ENCODE measurements around the gene PPP6R3. TPM values are rescaled to one million over a fixed set of nuclear protein-coding genes. Genes with fewer than 3 reads are reported as not detected.
A peak's percentile ranks its signal among the peaks of the same experiment; 100 is the strongest.

Gene PPP6R3
- total RNA-seq, 1 experiment from 2014 or later, result 143 TPM

DNA sequence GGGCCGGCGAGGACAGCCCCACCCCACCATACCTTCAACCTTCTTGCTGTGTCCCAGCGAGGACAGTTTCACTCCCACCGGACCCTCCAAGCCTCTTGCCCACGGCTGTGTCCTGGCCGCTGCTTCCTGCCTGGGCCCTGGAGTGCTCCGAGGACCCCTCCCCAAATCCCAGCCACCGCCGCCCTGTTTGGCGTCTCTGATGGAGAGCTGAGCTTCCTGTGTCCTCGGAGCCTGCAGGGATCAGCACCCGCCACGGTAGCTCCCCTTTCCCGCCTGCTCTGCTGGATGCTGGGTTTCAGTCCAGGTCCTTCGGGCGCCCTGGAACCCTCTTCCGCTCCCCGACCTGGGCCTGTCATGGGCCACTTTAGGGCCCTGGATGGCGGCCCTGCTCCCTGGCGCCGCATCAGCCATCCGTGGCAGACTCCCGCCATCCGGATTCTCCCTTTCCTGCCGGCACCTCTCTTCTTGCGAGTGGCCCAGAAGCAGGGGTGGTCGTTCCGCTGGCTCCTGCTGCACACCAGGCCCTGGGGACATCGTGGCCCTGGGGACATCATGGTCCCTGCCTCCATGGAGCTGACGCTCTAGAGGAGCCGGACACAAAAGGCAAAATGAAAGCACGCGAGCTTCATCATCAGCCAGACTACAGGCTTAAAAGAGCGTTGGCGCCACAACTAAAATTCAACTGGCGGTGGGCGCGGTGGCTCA lies 189.5 kb downstream of the PPP6R3 start:
- no peak for DNase-seq
- Histone ChIP-seq H3K27me3 (peaks cover 14% of the 10 kb centered on the region; the same call in 1 of the 2 replicates), H3K4me3 (no peak overlapping the region), H3K4me1 (no peaks in the 10 kb centered on the region), H3K9me3 (replicated peaks) (no peaks in the 10 kb centered on the region), H3K27ac (no peak overlapping the region), H3K36me3 (no peaks in the 10 kb centered on the region)

DNA sequence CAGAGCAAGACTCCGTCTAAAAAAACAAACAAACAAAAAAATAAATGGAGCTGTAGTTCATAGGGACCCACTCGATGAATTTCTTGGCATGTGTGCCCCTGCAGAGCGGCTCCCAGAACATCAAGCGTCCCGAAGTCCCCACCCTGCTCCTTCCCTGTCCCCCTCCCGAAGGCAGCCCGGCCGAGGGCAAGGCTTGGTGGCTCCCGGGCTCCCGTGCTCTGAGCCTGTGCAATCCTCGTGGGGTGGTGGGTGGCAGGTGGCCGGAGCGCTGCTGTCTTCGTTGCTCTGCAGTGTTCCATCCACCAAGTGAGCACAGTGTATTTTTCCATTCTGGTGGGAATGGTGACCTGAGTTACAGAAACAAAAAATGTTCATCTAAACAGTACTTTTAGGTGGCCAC lies 190.2 kb downstream of the PPP6R3 start:
- H3K4me1 ChIP-seq, result no peaks in the 10 kb centered on the region
- DNase-seq, result no peak
- no peaks in the 10 kb centered on the region for H3K9me3 ChIP-seq (replicated peaks)
- H3K4me3 ChIP-seq, result no peak overlapping the region
- peaks cover 14% of the 10 kb centered on the region; the same call in 1 of the 2 replicates for H3K27me3 ChIP-seq
- no peak overlapping the region for H3K27ac ChIP-seq
- no peaks in the 10 kb centered on the region for H3K36me3 ChIP-seq

DNA sequence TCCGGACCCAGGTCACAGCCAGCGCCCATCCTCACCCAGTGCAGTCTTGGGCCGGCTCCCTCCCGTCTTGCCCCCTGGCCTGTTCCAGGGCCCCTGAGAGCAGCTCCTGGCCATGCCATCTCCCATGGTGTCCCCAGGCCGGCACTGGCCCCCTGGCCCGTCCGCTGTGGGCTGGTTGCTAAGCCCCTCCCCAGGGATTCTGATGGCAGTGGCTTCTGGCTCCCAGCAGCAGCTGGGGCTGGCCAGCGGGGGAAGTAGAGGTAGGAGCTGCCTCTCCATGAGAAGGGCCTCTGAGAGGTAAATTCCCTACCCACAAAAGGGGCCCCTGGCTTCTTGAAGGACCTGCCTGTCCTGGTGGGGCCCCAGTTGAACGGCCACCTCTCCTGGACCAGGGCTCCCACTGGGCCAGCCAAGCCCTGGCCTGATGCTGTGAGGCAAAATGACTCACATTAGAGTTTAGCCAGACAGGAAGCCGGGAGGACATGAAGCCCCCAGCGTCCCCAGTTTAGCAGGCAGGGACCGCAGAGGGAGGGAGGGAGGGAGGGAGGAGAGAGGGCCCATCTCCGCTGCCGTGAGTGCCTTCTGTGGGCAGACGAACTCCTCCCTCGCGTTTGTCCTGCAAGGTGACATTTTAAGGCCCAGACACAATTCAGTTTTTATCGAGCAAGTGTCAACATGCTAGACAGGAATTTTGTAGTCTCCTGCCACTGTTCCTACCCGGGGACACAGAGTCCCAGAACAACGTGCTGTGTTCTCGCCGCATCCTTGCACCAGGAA lies 190.8 kb downstream of the PPP6R3 start:
- H3K36me3 ChIP-seq, result no peaks in the 10 kb centered on the region
- no peak overlapping the region for H3K4me3 ChIP-seq
- no peak overlapping the region for H3K27ac ChIP-seq
- DNase-seq, result no peak
- peaks cover 14% of the 10 kb centered on the region; the same call in 1 of the 2 replicates for H3K27me3 ChIP-seq
- H3K4me1 ChIP-seq, result no peaks in the 10 kb centered on the region
- H3K9me3 ChIP-seq (replicated peaks), result no peaks in the 10 kb centered on the region

DNA sequence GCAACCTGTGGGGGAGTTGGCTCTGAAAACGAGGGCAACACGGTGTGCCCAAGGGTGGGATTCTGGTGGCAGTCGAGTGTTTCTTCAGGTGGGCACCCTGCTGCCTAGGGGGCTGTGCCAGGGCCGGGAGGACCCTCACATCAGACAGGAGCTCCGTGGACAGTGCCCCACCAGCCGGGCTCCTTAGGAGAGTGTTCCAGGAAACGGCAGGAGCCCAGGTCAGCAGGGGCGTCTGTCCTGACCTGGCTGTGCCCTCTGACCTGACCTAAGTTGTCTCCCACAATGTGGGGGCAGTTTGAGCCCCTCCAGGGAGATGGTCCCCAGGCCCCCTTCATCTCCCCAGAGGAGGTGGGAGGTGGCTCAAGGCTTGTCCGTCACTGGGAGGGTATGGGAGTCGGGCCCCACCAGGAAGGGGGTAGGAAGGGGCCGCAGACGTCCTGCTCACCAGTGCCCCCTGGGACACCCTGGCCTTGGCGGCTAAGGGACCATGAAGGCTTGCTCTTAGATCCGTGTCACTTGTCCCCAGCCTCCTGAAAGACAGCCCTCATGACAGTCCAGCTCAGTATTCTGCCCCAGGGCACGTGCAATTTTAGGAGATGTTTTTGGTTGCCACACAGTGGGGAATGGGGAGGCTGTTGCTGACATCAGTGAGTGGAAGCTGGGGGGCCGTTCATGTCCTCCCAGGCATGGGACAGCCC lies 191.6 kb downstream of the PPP6R3 start:
- no peaks in the 10 kb centered on the region for H3K9me3 ChIP-seq (replicated peaks)
- no peaks in the 10 kb centered on the region for H3K36me3 ChIP-seq
- DNase-seq, result no peak
- H3K4me3 ChIP-seq, result no peak overlapping the region
- H3K4me1 ChIP-seq, result no peaks in the 10 kb centered on the region
- H3K27ac ChIP-seq, result no peak overlapping the region
- H3K27me3 ChIP-seq, result peaks cover 14% of the 10 kb centered on the region; the same call in 1 of the 2 replicates

GRCh38 chr11:68652683-68653156 lies 192.2 kb downstream of the PPP6R3 start:
- no peak overlapping the region for H3K4me3 ChIP-seq
- no peaks in the 10 kb centered on the region for H3K9me3 ChIP-seq (replicated peaks)
- peaks cover 14% of the 10 kb centered on the region; the same call in 1 of the 2 replicates for H3K27me3 ChIP-seq
- H3K27ac ChIP-seq, result no peak overlapping the region
- no peak for DNase-seq
- H3K4me1 ChIP-seq, result no peaks in the 10 kb centered on the region
- no peaks in the 10 kb centered on the region for H3K36me3 ChIP-seq

DNA sequence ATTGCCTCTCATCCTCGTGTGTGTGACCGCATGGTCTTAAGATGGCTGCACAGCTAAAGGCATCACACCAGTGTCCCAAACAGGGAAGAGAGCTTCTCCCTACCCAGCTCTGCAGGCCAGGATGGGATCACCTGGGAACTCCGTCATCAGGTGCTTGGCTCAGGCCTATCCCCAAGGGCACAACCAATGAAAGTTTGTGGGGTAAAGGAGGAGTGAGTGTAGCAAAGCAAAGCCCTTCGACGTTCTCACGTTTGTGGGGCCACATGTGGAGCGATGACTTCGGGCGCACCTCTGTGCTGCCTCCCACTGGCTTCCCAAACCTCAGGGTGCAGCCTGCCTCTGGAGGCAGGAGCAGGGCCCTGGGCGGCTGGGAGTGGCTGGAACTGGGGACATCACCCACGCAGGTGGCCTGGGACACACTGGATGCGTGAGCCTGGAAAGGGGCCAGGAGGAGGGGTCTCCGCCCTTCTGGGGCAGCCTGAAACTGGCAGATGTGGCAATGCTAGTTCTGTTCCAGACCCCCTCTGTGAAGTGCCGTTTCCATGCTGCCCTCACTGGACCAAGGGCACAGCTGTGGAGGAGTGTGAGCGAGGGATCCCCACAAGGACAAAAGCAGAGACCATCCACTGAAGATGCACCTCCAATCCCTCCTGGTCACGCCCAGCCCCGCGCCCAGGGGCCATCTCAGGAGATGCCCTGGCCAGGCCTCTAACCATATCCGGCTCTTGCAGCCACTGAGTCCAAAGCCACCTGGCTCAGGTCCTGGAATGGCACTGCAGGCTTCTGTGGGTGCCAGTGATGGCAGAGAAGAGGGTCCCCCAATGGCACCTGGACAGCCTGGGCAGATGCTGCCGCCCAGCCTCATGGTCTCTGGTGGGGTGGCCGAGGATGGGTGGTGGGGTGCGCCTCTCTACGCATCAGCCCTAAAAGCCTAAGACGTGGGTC lies 193.2 kb downstream of the PPP6R3 start:
- Histone ChIP-seq H3K36me3 (no peaks in the 10 kb centered on the region), H3K4me3 (no peak overlapping the region), H3K4me1 (peaks cover 2% of the 10 kb centered on the region; the same call in 1 of the 2 replicates), H3K9me3 (replicated peaks) (no peaks in the 10 kb centered on the region), H3K27me3 (peaks cover 12% of the 10 kb centered on the region; the same call in 1 of the 2 replicates), H3K27ac (no peak overlapping the region)
- DNase-seq, result no peak

- Histone ChIP-seq H3K27ac (no peak overlapping the region), H3K36me3 (no peaks in the 10 kb centered on the region), H3K9me3 (replicated peaks) (no peaks in the 10 kb centered on the region), H3K4me1 (peaks cover 8% of the 10 kb centered on the region; the same call in 1 of the 2 replicates), H3K27me3 (peaks cover 3% of the 10 kb centered on the region; the same call in 1 of the 2 replicates), H3K4me3 (no peak overlapping the region)
- no peak for DNase-seq
These were observed 194.4 kb downstream of the PPP6R3 start for GRCh38 chr11:68654978-68655377.

DNA sequence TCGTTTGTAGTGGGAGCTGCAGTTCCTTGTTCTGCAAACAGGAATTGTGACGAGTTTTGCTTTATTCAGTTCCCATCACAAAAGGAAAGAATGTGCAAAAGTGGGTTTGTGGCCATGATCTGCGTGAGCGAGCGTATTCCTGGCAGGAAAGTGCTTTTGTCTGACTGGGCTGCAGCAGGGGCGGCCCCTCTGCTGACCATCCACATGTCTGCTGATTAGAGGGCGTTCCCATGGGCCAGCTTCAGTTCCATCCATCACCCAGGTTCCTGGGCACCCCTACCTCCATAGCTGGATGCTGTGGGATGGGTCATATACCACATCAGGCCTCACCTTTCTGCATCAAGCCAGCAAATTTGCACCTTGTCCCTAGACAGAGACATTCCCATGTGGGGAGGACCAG lies 194.9 kb downstream of the PPP6R3 start:
- H3K36me3 ChIP-seq, result no peaks in the 10 kb centered on the region
- DNase-seq, result no peak
- H3K4me1 ChIP-seq, result peaks cover 8% of the 10 kb centered on the region; the same call in 1 of the 2 replicates
- H3K27me3 ChIP-seq, result no peaks in the 10 kb centered on the region; the same call in 1 of the 2 replicates
- no peak overlapping the region for H3K4me3 ChIP-seq
- H3K27ac ChIP-seq, result no peak overlapping the region
- H3K9me3 ChIP-seq (replicated peaks), result no peaks in the 10 kb centered on the region

DNA sequence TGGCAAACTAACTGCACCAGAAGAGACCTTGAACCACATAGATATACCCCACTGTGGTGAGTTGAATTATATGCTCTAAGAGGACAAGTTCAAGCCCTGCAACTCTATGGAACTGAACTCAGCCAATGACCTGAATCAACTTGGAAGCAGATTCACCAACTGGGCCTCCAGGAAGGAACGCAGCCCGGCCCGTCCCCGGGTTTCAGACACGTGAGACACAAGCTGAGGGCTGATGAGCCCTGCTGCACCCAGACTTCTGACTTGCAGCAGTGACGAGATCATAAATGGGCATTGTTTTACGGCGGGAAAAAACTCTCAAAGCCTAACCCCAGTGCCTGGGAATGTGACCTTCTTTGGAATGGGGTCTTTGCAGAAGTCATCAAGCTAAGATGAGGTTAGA lies 195.3 kb downstream of the PPP6R3 start:
- Histone ChIP-seq H3K36me3 (no peaks in the 10 kb centered on the region), H3K4me3 (no peak overlapping the region), H3K4me1 (peaks cover 8% of the 10 kb centered on the region; the same call in 1 of the 2 replicates), H3K27me3 (no peaks in the 10 kb centered on the region), H3K9me3 (replicated peaks) (no peaks in the 10 kb centered on the region), H3K27ac (no peak overlapping the region)
- DNase-seq, result no peak

- Histone ChIP-seq H3K36me3 (no peaks in the 10 kb centered on the region), H3K27me3 (no peaks in the 10 kb centered on the region), H3K27ac (no peak overlapping the region), H3K4me1 (peaks cover 8% of the 10 kb centered on the region; the same call in 1 of the 2 replicates), H3K9me3 (replicated peaks) (no peaks in the 10 kb centered on the region), H3K4me3 (no peak overlapping the region)
- DNase-seq, result no peak
These were observed 196.6 kb downstream of the PPP6R3 start for GRCh38 chr11:68657021-68657780.

DNA sequence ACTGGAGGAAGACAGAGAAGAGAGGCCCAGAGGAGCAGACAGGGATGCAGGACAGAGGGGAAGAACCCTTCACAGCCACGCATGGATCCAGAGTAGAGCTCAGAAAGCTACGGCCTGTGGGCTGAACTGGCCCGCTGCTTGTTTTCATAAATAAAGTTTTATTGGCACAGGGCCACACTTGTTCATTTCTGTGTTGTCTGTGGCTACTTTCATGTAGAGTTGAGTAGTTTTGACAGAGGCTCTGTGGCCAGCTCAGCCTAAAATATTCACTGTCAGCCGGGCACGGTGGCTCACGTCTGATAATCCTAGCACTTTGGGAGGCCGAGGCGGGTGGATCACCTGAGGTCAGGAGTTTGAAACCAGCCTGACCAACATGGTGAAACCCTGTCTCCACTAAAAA lies 197.5 kb downstream of the PPP6R3 start:
- Histone ChIP-seq H3K4me3 (no peak overlapping the region), H3K36me3 (no peaks in the 10 kb centered on the region), H3K27ac (no peak overlapping the region), H3K9me3 (replicated peaks) (0 out of 2 replicates have a peak, but pooled peaks cover 2% of the 10 kb centered on the region), H3K27me3 (no peaks in the 10 kb centered on the region), H3K4me1 (peaks cover 8% of the 10 kb centered on the region; the same call in 1 of the 2 replicates)
- DNase-seq, result no peak

GRCh38 chr11:68658661-68659060 lies 198.1 kb downstream of the PPP6R3 start:
- H3K27me3 ChIP-seq, result no peaks in the 10 kb centered on the region
- H3K36me3 ChIP-seq, result no peaks in the 10 kb centered on the region
- 0 out of 2 replicates have a peak, but pooled peaks cover 2% of the 10 kb centered on the region for H3K9me3 ChIP-seq (replicated peaks)
- no peak overlapping the region for H3K4me3 ChIP-seq
- H3K27ac ChIP-seq, result no peak overlapping the region
- DNase-seq, result peak in 1 of 2 experiments; percentile 43
- peaks cover 8% of the 10 kb centered on the region; the same call in 1 of the 2 replicates for H3K4me1 ChIP-seq

All from SJCRH30 (cell line).